ENCODE data around the gene MAGIX. TPM values are rescaled to one million over a fixed set of nuclear protein-coding genes. Genes with fewer than 3 reads are reported as not detected.
A peak's percentile ranks its signal among the peaks of the same experiment; 100 is the strongest.
"Not testable (repeated sequence)": the region's sequence is repeated elsewhere in the genome, so short reads cannot be mapped to it uniquely, and the experiment has no call there.

The MAGIX gene
- polyA plus RNA-seq, 1 experiment: 0.40 TPM

DNA sequence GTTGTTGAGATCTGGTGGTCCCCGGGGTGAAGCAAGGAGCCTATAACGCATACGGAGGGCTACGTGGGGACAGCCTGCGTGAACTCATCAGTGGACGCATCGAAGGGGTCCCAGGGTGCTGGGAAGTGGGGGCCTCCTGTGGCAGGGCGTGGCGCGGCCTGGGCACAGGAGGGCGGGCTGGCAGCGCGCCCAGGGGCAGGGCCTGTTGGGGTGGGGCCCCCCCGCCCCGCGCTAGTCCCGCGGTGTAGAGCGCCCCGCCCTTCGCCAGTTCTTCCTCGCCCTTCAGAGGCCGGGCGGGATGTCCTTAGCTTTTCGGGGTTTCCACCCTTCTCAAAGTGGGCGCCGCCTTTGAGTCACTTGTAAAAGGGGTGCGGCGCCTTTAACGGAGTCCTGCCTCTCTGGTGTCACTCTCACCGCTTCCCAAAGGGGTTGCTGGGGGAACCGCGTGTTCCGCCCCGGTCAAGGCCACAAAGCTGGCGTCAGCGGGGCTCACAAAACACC, 9.8 kb downstream of the MAGIX start:
- POLR2A ChIA-PET: interaction anchor here (1.0 kb wide), 1 partner anchor 9 kb away, joined by 5 read pairs; no protein-coding TSS in a partner anchor
- H3K27me3 ChIP-seq (ENCODE audit: control insufficient read depth, insufficient read depth, low read length): no peaks in the 10 kb centered on the region
- H3K9me3 ChIP-seq (ENCODE audit: control insufficient read depth, insufficient read depth, low read length): no peaks in the 10 kb centered on the region
- TF ChIP-seq, protein P1, sequence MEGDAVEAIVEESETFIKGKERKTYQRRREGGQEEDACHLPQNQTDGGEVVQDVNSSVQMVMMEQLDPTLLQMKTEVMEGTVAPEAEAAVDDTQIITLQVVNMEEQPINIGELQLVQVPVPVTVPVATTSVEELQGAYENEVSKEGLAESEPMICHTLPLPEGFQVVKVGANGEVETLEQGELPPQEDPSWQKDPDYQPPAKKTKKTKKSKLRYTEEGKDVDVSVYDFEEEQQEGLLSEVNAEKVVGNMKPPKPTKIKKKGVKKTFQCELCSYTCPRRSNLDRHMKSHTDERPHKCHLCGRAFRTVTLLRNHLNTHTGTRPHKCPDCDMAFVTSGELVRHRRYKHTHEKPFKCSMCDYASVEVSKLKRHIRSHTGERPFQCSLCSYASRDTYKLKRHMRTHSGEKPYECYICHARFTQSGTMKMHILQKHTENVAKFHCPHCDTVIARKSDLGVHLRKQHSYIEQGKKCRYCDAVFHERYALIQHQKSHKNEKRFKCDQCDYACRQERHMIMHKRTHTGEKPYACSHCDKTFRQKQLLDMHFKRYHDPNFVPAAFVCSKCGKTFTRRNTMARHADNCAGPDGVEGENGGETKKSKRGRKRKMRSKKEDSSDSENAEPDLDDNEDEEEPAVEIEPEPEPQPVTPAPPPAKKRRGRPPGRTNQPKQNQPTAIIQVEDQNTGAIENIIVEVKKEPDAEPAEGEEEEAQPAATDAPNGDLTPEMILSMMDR (IDR thresholded peaks at IDR 0.05; ENCODE audit: low read depth, low read length): no peak
- H3K27ac ChIP-seq (ENCODE audit: low read depth, low read length): no peak overlapping the region
- peak overlapping the region; percentile 70 for H3K4me3 ChIP-seq (ENCODE audit: low read depth, low read length)
- CTCF ChIA-PET: interaction anchor here (1.5 kb wide), 1 partner anchor 16 kb away, joined by 5 read pairs; no protein-coding TSS in a partner anchor
- DNase-seq (ENCODE audit: low read depth, low spot score): no peak

DNA sequence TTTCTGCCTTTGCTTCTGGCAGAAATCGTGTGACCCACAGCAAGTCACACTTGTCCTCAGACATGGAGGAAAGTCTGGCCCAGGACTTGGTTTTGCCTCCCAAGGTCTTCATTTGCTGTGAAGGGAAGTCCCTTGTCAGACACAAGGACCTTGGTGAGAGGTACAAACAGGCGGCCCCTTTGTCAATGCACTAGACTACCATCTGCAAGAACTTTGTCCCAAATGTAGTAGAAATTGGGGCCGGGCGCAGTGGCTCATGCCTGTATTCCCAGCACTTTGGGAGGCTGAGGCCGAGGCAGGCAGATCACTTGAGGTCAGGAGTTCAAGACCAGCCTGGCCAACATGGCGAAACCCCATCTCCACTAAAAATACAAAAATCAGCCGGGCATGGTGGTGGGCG, 11.0 kb downstream of the MAGIX start:
- POLR2A ChIA-PET; H3K4me3 ChIP-seq (ENCODE audit: low read depth, low read length); DNase-seq (ENCODE audit: low read depth, low spot score); H3K27me3 ChIP-seq (ENCODE audit: control insufficient read depth, insufficient read depth, low read length); H3K9me3 ChIP-seq (ENCODE audit: control insufficient read depth, insufficient read depth, low read length); H3K27ac ChIP-seq (ENCODE audit: low read depth, low read length): not testable (repeated sequence)
- CTCF ChIA-PET: interaction anchor here (1.5 kb wide), 1 partner anchor 18 kb away, joined by 5 read pairs; no protein-coding TSS in a partner anchor

DNA sequence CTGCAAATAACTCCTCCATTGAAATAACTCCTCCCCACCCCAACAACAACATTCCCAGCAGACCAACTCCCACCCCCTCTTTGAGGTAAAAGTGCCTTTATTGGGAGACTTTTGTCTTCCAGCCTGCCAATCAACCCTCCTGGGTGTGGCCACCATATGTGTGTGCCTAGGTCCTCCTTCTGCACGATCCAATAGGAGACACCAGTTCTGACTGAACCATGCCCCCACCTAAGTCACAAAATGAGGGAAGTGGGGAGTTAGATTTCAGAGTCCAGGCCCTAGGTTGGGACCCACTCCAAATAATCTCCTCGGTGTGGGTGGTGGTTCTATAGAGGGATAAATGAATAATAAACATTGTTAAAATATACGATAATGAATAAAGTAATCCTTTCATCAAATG, 12.2 kb downstream of the MAGIX start:
- DNase-seq (ENCODE audit: low read depth, low spot score): no peak
- ChIA-PET POLR2A (interaction anchor here (0.7 kb wide), 1 partner anchor 442 kb away, joined by 3 read pairs; no protein-coding TSS in a partner anchor), CTCF (no interaction called here)
- H3K27ac ChIP-seq (ENCODE audit: low read depth, low read length): no peak overlapping the region
- H3K9me3 ChIP-seq (ENCODE audit: control insufficient read depth, insufficient read depth, low read length): no peaks in the 10 kb centered on the region
- H3K27me3 ChIP-seq (ENCODE audit: control insufficient read depth, insufficient read depth, low read length): no peaks in the 10 kb centered on the region
- H3K4me3 ChIP-seq (ENCODE audit: low read depth, low read length): no peak overlapping the region
- TF ChIP-seq, protein P1 (IDR thresholded peaks at IDR 0.05; ENCODE audit: low read depth, low read length): no peak

DNA sequence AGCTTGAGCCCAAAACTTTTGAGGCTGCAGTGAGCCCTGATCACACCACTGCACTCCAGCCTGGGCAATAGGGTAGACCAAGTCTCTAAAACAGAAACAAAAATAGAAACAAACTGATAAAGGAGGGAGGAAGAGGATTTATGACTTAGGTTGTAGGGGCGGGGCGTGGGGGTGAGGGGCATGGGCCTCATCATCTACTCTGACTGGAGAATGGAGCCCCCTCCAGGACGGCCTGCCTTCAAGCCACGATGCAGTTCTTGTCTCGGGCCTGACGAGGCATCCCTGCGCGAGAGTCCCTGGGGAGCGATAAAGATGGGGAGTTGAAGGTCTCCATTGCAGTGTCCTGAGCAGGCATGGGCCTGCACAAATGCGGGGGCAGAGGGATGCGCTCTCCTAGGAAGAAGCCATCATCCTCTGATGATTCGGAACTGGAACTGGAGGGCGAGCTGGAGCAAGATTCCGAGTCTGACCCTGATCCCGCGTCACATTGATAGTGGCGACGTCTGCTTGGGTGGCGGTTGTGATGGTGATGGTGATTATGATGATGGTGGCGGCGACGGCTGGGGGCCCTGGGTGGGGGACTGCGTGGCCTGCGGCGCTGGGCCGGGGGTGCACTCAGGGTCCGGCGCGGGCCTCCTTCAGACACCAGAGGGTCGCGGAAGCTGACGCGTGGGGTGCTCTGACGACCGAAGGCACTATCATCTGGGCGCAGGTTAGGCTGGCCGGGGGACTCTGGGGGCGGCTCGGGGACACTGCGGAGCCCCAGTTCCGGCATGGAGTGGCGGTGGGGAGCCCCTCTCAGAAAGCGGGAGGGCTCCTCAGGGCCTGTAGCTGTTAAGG, 13.1 kb downstream of the MAGIX start:
- TF ChIP-seq, protein P1 (IDR thresholded peaks at IDR 0.05; ENCODE audit: low read depth, low read length): no peak
- no peaks in the 10 kb centered on the region for H3K9me3 ChIP-seq (ENCODE audit: control insufficient read depth, insufficient read depth, low read length)
- ChIA-PET POLR2A (interaction anchor here (0.7 kb wide), 1 partner anchor 442 kb away, joined by 3 read pairs; no protein-coding TSS in a partner anchor), CTCF (no interaction called here)
- no peak overlapping the region for H3K4me3 ChIP-seq (ENCODE audit: low read depth, low read length)
- H3K27ac ChIP-seq (ENCODE audit: low read depth, low read length): no peak overlapping the region
- H3K27me3 ChIP-seq (ENCODE audit: control insufficient read depth, insufficient read depth, low read length): no peaks in the 10 kb centered on the region
- no peak for DNase-seq (ENCODE audit: low read depth, low spot score)

DNA sequence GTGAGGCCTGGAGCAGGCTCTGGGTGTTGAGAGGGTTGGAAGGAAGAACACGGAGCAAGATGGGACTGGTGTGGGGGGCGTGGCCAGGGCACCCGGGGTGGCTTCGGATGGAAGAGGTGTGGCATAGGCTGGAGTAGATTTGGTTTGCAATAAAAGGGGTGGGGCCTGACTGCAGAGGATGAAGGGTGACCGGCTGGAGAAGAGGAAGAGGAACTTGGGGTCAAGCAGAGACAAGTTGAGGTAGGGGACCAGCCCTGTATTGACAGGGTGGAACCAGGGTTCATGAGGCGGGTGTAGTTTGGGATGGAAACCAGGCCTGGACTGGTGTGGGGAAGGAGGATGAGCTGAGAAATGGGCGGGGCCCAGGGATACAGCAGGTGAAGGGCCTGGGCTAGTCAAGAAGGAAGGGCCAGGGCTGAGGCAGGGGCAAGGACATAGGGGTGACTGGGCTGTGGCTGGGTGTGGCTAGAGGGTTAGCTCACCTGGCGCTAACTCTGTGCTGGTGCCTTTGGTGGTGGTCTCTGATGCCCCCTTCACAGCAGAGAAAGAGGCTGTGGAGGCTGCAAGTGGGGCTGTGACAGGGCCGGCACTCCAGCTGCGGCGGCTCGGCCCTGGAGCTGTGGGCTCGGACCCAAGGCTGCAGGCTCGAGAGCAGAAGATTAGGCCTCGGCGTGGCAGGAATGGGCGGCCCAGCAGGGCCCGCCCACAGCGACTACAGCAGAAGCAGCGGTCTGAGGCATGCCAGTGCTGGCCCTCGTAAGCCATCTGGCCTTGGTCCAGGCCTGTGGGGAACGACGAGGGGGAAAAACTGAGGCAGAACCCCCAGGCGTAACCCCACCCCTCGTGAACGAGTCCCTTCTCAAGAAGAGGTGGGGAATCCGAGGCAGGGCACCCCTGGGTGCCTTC, 14.1 kb downstream of the MAGIX start:
- Histone ChIP-seq H3K9me3 (ENCODE audit: control insufficient read depth, insufficient read depth, low read length) (no peaks in the 10 kb centered on the region), H3K4me3 (ENCODE audit: low read depth, low read length) (no peak overlapping the region), H3K27me3 (ENCODE audit: control insufficient read depth, insufficient read depth, low read length) (no peaks in the 10 kb centered on the region), H3K27ac (ENCODE audit: low read depth, low read length) (no peak overlapping the region)
- POLR2A ChIA-PET: no interaction called here
- CTCF ChIA-PET: no interaction called here
- DNase-seq (ENCODE audit: low read depth, low spot score): no peak
- TF ChIP-seq, protein P1 (IDR thresholded peaks at IDR 0.05; ENCODE audit: low read depth, low read length): no peak
